Bronchial epithelial cell (primary cell): ENCODE measurements around the gene NEURL1. TPM values are rescaled to one million over a fixed set of nuclear protein-coding genes. Genes with fewer than 3 reads are reported as not detected.

Experiments
- DNase-seq: peaks from one replicate; pipeline ENCODE4 v3.0.0-alpha.2; 2010; ENCODE audit warnings: low read depth
- FAIRE-seq: peaks from 2 replicates; lab custom pipeline; 2011; peaks lifted over from hg19 to GRCh38; lab: Jason Lieb, UNC
- H3K27me3 ChIP-seq: 2 replicates; pipeline ENCODE4 v1.5.1; 2011; ENCODE audit warnings: low read length; ENCODE audit not compliant: control insufficient read depth, insufficient read depth
- H3K36me3 ChIP-seq: 2 replicates; pipeline ENCODE4 v1.5.1; 2011; ENCODE audit warnings: low read length; ENCODE audit not compliant: control insufficient read depth, insufficient read depth
- H3K4me3 ChIP-seq: 2 replicates; pipeline ENCODE4 v1.5.1; 2011; ENCODE audit warnings: mild to moderate bottlenecking, low read depth, low read length, control low read depth
- CTCF ChIP-seq: IDR thresholded peaks from 2 replicates; pipeline ENCODE4 v1.5.1; 2011; ENCODE audit warnings: mild to moderate bottlenecking, moderate library complexity, low read length, control low read depth, inconsistent platforms; ENCODE audit not compliant: insufficient read depth, severe bottlenecking
- total RNA-seq: library from RNA; depleted of rRNA; stranded (reverse); fragments of >200 nt; gene quantifications from 2 replicates; pipeline ENCODE4 v1.2.1, GENCODE V29; 2014

Gene NEURL1
- total RNA-seq, 1 donor from 2014 or later, result 1.1 TPM

- Histone ChIP-seq H3K36me3 (no peaks in the 10 kb centered on the region), H3K27me3 (no peaks in the 10 kb centered on the region), H3K4me3 (no peak overlapping the region)
- TF ChIP-seq CTCF, result no peak
- FAIRE-seq (no peak), DNase-seq (no peak)
These were observed 35.5 kb upstream of the NEURL1 start for GRCh38 chr10:103457896-103458583.

DNA sequence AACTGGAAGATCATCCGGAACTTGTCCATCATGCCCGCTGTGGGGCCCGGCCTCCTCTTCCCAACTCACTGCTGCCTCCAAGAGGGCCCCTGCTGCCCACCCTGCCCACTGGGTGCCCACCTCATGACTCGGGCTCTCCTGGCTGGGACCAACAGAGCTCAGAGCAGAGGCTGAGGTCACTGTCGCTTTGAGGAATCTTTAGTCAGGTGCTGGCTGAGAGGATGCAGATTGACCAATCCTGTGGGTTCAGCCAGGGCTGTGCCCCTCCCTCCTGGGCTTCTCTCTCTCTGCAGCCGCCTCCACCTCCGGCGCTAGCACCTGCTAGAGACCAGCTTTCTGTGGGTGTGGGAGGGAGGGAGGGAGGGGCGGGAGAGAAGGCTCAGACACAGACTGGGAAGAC lies 34.8 kb upstream of the NEURL1 start, which contains the start of gene CALHM1:
CALHM1 (minus strand) TSS at position 181 of the 400 bp plus-strand sequence; CDS start at position 32, 149 bp downstream.
- Histone ChIP-seq H3K27me3 (no peaks in the 10 kb centered on the region), H3K36me3 (no peaks in the 10 kb centered on the region), H3K4me3 (no peak within 1 kb of the TSS)
- TF ChIP-seq CTCF, result no peak
- DNase-seq (no peak), FAIRE-seq (no peak)

GRCh38 chr10:103459615-103460014 lies 33.9 kb upstream of the NEURL1 start:
- Histone ChIP-seq H3K36me3 (no peaks in the 10 kb centered on the region), H3K4me3 (no peak overlapping the region), H3K27me3 (no peaks in the 10 kb centered on the region)
- TF ChIP-seq CTCF, result no peak
- FAIRE-seq (no peak), DNase-seq (no peak)

- Histone ChIP-seq H3K27me3 (no peaks in the 10 kb centered on the region), H3K36me3 (no peaks in the 10 kb centered on the region), H3K4me3 (no peak overlapping the region)
- no peak for TF ChIP-seq CTCF
- FAIRE-seq, result no peak
- DNase-seq, result no peak
These were observed 30.0 kb upstream of the NEURL1 start for GRCh38 chr10:103463499-103463898.

DNA sequence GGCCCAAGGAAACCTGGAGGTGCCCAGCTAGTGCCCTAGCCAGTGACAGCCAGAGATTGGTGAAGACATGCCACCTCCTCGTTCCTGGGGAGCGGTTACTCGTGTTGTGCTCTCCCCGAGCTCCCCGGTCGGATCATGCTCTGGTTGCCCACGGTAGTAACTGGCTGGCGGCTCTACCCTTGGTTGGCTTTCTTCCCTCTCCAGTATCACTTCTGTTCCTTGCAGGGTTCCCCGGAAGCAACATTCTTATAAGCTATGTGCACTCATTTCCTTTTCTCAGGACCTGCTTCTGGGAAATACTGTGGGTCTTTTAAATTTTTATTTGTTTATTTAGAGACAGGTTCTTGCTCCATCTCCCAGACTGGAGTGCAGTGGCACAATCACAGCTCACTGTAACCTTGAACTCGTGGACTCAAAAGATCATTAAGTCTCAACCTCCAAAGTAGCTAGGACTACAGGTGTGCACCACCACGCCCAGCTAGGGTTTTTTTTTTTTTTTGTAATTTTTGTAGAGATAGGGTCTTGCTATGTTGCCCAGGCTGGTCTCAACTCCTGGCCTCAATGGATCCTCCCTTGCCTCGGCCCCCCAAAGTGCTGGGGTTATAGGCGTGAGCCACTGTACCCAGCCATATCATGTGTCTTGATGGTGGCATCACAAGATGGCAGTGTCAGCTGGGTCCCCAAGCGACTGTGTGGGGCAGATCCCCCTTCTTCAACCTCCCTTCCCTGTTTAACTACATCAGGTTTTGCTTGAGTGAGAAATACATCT lies 27.9 kb upstream of the NEURL1 start:
- Histone ChIP-seq H3K36me3 (no peaks in the 10 kb centered on the region), H3K4me3 (no peak overlapping the region), H3K27me3 (no peaks in the 10 kb centered on the region)
- DNase-seq (no peak), FAIRE-seq (no peak)
- no peak for TF ChIP-seq CTCF
